D721Med (cell line): ENCODE results near the gene LIPM.

ENCODE experiments used
- DNase-seq: peaks from one replicate; pipeline ENCODE4 v3.0.0; 2011; ENCODE audit warnings: low spot score; ENCODE audit not compliant: insufficient read length
- FAIRE-seq: peaks from 2 replicates; lab custom pipeline; 2011; peaks lifted over from hg19 to GRCh38; lab: Jason Lieb, UNC
- CTCF ChIP-seq: IDR thresholded peaks from 2 replicates; pipeline ENCODE4 v1.5.1; 2012; ENCODE audit warnings: mild to moderate bottlenecking, control low read depth; ENCODE audit not compliant: insufficient read depth; ENCODE audit errors: missing control alignments

Gene LIPM

GRCh38 chr10:88850712-88851111, 48.2 kb downstream of the LIPM start:
- no peak for FAIRE-seq
- DNase-seq: no peak
- TF ChIP-seq CTCF: no peak

GRCh38 chr10:88851706-88852105, 49.2 kb downstream of the LIPM start, which contains the start of gene ANKRD22:
Gene ANKRD22, minus strand, starts transcription at chr10:88851844. Its CDS starts 237 bp downstream, at chr10:88851607.
- FAIRE-seq (no peak), DNase-seq (no peak)
- no peak for TF ChIP-seq CTCF

- no peak for TF ChIP-seq CTCF
- no peak for FAIRE-seq
- no peak for DNase-seq
Observed at GRCh38 chr10:88852327-88852726, 49.8 kb downstream of the LIPM start.

- TF ChIP-seq CTCF: no peak
- DNase-seq (no peak), FAIRE-seq (no peak)
Observed at GRCh38 chr10:88853155-88853881, 50.8 kb downstream of the LIPM start.

GRCh38 chr10:88854684-88855083, 52.2 kb downstream of the LIPM start:
- TF ChIP-seq CTCF: no peak
- no peak for FAIRE-seq
- DNase-seq: no peak

GRCh38 chr10:88857831-88858230, 55.3 kb downstream of the LIPM start:
- no peak for FAIRE-seq
- DNase-seq: no peak
- no peak for TF ChIP-seq CTCF

- no peak for FAIRE-seq
- TF ChIP-seq CTCF: no peak
Observed at GRCh38 chr10:88858491-88858890, 56.0 kb downstream of the LIPM start.

More at GRCh38 chr10:88858491-88858890, 56.0 kb downstream of the LIPM start:
- DNase-seq: no peak
